Stimulated activated naive CD4-positive, alpha-beta T cell (primary cell): ENCODE results near the gene FGF1.

Experiments
- DNase-seq, 6 experiments: peaks; one replicate each; lab custom pipeline; 2025; lab: John Stamatoyannopoulos, UW

FGF1 gene

DNA sequence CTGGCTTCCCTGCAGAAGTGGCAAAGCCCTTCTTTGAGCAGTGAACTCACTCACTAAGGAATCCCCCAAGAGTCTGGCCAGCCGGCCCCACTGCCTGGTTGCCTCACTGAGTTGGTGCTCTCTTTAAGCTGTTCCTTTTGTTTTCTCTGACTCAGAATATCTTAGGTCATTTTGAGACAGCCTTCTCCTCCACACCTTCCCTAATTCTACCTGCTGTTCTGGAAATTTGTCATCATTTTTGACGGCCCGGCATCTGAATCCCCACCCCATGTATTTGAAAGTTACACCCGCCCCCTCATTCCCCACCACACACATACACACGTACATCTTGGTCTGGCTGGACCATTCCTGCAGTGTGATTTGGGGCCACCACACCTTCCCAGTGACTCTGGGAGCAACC lies 41.8 kb downstream of the FGF1 start:
- no peak for DNase-seq

DNA sequence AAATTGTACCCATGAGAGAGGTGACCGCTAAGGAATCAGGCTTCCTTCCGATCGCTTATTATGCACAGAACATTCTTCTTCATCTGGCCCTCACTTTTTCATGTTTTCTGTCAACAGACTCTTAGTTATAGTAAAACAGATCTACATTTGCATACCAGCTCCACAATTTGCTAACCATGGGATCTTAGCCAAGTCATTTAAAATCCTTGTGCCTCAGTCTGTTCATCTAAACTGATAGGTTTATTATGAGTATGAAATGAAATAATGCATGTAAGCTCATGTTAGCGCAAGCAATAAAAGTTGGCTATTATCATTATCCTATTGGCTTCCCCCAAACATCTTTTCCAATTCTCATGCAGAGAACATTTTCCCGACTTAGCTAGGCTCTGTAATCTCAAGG lies 42.3 kb downstream of the FGF1 start:
- DNase-seq, result no peak

GRCh38 chr5:142642427-142642826 lies 43.5 kb downstream of the FGF1 start:
- no peak for DNase-seq

- DNase-seq, result no peak
Observed at GRCh38 chr5:142641711-142642110, 44.2 kb downstream of the FGF1 start.

DNA sequence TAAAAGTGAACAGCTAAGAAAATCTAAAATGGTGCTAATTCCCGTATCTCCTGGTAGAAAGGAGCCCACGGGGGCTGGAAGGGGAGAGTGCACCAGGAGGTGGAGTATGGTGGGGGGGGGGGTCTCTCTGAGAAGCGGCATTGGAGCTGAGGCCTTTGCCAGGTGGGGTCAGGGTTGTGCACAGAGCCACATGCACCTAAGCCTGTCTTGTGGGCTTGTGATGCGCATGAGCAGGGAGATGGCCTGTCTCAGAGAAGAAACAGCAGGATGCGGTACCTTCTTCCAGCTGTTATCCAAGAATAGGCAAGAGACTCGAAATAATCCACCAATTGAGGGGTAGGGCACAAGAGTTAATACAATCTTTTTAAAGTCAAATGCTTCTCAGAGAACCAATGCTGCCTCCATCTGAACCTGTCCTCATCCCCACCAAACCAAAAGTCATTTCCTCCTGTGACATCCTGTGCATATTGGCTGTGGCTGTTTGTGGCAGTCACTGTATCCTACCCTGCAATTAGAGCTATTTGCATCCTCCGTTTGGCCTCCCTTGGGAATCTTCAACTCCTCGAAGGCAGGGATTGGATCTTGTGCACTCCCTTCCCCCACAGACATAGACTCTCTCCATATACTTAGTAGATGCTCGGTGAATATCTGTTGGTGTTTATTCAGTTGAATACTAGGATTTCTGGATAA lies 45.4 kb downstream of the FGF1 start:
- DNase-seq, result no peak

DNA sequence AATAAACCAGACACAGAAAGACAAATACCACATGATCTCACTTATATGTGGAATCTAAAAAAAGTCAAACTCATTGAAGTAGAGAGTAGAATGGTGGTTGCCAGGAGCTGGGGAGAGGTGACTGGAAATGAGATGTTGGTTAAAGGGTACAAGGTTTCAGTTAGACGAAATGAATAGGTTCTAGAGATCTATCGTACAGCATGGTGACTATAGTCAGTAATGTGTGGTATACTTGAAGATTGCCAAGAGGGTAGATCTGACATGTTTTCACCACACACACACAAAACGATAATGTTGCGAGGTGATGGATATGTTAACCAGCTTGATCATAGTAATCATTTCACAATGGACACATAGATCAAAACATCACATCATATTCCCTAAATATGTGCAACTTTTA lies 46.4 kb downstream of the FGF1 start:
- no peak for DNase-seq

DNA sequence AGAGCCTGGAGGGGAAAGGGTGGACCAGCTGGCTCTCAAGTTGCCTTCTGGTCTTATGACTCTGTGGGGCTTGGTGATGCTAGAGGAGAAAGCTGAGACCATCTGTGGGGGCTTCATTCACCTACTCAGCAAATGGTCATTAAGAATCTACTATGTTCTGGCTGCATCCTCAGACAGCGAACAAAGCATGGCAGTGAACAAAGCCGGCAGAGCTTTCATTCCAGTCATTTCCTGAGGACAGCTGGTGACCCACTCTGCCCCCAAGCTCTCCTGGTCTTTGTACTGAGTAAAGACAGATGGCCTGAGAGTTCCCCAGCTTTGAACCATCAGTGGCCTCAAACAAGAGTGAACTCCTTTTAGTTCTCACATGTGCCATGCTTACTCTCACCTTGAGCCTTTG lies 48.0 kb downstream of the FGF1 start:
- DNase-seq, result no peak

DNA sequence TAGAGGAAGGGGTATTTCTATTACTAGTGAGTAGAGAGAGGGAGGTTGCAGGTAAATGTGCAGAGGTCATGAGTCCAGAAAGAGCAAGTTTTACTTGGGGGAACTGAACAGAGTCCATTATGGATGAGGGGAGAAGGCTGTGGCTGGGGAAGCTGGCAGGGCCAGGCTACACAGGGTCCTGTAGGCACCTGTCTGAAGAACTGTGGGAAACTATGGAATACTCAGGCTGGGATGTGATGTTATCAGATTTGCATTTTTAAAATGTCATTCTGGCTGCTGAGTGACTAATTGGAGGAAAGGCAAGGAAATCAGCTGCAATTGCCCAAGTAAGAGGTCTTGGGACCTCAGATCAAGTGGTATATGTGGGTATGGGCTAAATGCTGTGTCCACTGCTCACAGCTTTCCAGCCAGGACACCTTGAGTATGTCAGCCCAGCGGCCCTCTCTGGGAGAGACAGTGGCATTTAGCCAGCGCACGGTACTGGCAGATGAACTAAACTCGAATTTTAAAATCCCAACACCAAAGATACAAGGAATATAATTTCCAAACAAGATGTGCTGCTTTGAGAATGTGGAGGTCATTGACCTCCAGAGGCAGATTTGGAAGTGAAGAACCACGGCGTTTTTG lies 49.1 kb downstream of the FGF1 start:
- no peak for DNase-seq

DNA sequence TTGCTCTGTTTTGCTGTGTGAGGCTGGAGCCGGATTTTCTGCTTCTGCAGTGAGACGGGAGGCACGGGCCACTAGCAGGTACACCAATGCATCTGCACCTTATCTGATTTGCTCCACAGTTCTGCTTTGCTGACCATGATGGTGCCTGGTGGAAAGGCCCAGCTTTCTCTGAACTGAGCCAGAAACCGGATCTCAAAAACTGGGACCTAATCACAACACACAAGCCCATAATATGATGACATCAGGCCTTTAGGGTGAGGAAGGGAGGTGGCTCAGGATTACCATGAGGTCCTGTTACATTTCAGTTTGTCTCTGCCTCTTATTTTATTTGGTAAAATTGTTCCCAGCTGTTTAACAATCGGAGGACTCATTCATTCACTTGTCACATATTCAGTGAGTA lies 49.8 kb downstream of the FGF1 start:
- no peak for DNase-seq

GRCh38 chr5:142634216-142635011 lies 51.5 kb downstream of the FGF1 start:
- DNase-seq, result no peak

DNA sequence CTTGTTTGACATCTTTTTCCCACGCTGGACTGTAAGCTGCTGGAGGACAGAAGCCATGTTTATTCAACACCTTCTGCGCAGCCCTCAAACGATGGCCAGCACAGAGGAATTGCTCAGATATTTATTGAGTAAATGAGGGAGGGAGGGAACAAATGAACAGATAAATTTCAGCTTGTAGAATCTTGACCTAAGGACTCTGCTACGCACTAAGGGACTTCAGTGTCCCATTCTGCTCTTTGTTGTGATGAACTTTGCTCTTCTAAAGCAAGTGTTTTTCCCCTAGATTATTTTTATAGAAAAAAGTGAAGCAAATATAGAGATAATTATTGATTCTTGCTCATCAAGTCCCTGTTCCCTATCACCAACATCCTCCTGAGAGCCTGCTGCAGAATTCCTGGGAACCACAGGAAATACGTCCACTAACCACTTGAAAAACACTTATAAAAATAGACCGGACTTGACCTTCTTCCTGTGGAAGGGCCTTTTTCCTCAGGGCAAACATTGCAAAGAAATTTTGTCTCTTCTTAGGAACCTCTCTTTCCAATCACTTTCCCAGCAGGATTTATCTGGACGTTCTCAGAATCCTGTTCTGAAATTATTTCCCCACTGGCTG lies 54.9 kb downstream of the FGF1 start:
- DNase-seq, result no peak

GRCh38 chr5:142627383-142628217 lies 58.3 kb downstream of the FGF1 start:
- no peak for DNase-seq

DNA sequence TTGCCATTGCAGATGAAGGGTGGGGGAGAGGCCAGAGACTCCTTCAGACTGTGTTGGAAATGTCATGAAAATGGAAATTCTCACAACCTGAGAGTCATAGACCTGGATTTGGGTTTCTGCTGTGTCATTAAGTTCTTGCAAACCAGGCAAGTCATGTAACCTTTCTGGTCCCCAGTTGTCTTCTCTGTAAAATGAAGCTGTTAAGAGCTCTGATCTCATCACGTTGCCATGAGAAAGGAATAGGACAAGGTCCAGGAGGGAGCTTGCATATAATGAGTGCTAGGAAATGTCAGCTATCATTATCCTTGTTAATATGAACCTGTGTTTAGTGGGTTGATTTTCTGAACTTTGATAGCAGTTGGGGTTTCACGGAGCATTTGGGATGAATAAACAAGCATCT lies 59.1 kb downstream of the FGF1 start:
- DNase-seq, result no peak

- DNase-seq, result no peak
Observed at GRCh38 chr5:142626099-142626498, 59.8 kb downstream of the FGF1 start.

- DNase-seq, result no peak
Observed at GRCh38 chr5:142621227-142621626, 64.7 kb downstream of the FGF1 start.

DNA sequence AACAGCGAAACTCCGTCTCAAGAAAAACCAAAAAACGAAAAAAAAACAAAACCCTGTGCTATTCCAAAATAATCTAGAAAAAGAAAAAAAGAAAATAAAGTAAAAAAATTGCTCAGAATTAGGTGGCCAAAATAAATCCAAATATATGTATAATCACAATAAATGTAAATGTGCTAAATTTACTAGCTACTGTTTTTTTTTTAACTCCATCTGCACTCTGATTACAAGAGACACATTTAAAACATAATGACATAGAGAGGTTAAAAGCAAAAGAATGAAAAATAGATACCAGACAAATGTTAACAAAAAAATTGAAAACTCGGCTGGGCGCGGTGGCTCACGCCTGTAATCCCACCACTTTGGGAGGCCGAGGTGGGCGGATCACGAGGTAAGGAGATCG lies 66.1 kb downstream of the FGF1 start:
- no peak for DNase-seq

DNA sequence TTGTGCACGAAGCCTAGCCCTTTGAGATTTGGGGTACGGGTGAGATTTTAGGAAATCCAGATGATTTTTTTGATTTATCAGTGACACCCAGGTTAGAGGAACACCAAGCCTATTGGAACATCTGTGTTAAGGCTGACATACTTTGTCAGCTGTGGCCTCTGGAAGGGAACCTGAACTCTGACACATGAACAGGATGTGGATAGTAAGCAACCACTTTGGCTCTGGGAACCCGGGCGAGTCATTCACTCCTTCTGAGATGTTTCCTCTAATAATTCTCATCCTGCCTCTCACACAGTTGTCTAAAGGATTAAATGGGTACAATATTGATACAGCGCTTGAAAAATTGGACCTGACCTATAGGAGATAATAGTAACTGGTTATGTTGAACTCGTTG lies 67.8 kb downstream of the FGF1 start:
- no peak for DNase-seq

- no peak for DNase-seq
Observed at GRCh38 chr5:142617416-142618129, 68.3 kb downstream of the FGF1 start.

- no peak for DNase-seq
Observed at GRCh38 chr5:142615948-142616347, 69.9 kb downstream of the FGF1 start.

DNA sequence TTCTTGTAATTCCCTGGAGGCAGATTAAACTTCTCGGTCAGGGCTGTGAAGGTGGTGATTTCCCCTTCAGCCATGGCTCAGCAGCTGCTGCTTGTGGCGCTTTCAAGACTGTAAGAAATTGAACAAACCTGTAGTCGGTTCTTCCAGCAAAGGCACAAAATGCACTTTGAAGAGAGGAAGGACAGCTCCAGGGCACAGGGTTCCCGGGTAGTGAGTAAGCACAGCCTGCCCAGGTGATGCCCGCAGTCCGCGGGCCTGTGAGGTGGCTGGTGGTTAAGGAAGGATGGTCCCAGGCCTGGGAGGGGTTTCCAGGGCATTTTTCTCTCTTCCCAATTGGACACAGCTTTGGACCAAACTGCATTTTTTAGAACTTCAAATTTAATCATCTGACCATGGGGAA lies 71.8 kb downstream of the FGF1 start:
- no peak for DNase-seq

DNA sequence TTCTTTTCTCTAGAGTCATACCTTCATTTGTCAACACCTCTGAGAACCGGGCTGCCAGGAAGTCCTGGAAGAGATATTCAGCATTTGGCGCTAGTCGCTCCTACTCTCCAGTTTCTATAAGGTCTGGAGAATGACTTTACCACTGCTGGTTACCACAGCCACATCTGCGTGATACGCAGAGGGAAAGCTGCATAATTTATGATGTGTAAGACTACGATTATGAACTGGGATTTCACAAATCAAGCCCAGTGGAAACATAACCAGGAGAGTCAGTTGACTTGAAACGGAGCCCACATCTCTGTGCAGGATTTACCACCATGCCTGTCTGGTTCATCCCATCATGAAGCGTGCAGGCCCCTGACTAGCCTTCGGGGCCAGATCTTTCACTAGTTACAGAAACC lies 72.6 kb downstream of the FGF1 start:
- no peak for DNase-seq
